T-cell (primary cell): ENCODE results near the gene C21orf91. TPM values are rescaled to one million over a fixed set of nuclear protein-coding genes. Genes with fewer than 3 reads are reported as not detected.
"Not testable (repeated sequence)": the region's sequence is repeated elsewhere in the genome, so short reads cannot be mapped to it uniquely, and the experiment has no call there.

Experiments used
- ATAC-seq, 4 experiments: fragments of 200-7000 bp in 3 of 4; fragments of 150-1000 bp in 1 of 4; cut with Tn5 transposase; replicated peaks in 1 of 4; 1 replicate in 3 of 4; 2 replicates in 1 of 4; pipeline ENCODE4 v1.10.0; 2021; ENCODE audit warnings: moderate library complexity in 3 of 4, mild to moderate bottlenecking in 2 of 4, moderate number of reproducible peaks in 1 of 4
- CTCF ChIA-PET, 2 donors: fragments of 300-600 bp; sonication (Branson Sonifier 250); formaldehyde crosslinking; loops; one replicate each; lab custom pipeline; 2022; ENCODE audit warnings: antibody characterized with exemption in 2 of 2; lab: Charles Lee
- POLR2A ChIA-PET, 2 donors: fragments of 300-600 bp; sonication (Branson Sonifier 250); formaldehyde crosslinking; loops; one replicate each; lab custom pipeline; 2022; ENCODE audit warnings: antibody characterized with exemption in 2 of 2; lab: Charles Lee
- DNase-seq, 35 experiments: peaks; one replicate each; pipeline versions ENCODE4 v3.0.0 to v3.0.0-alpha.2; 2013 to 2023
- H3K27ac ChIP-seq: one replicate; pipeline ENCODE4 v1.5.1; 2013; ENCODE audit warnings: low read length
- H3K27me3 ChIP-seq, 2 experiments: replicated peaks in 1 of 2; 1 replicate in 1 of 2; 2 replicates in 1 of 2; pipeline versions ENCODE4 v1.6.1 to v1.7.0; 2013; ENCODE audit warnings: low read length in 1 of 2, mixed read lengths in 1 of 2; ENCODE audit not compliant: control insufficient read depth in 2 of 2, insufficient read depth in 2 of 2; ENCODE audit errors: extremely low read depth in 1 of 2
- H3K36me3 ChIP-seq, 2 donors: 1 replicate in 1 of 2; 2 replicates in 1 of 2; pipeline versions ENCODE4 v1.6.1 to v1.7.0; 2013; ENCODE audit warnings: low read length in 1 of 2; ENCODE audit not compliant: control insufficient read depth in 2 of 2, insufficient read depth in 1 of 2; ENCODE audit errors: extremely low read depth in 1 of 2
- H3K4me1 ChIP-seq, 2 experiments: 1 replicate in 1 of 2; 2 replicates in 1 of 2; pipeline versions ENCODE4 v1.6.1 to v1.7.0; 2013; ENCODE audit warnings: low read length in 2 of 2, mixed read lengths in 1 of 2; ENCODE audit not compliant: insufficient read depth in 2 of 2, control insufficient read depth in 1 of 2; ENCODE audit errors: extremely low read depth in 1 of 2
- H3K4me3 ChIP-seq, 2 donors: 1 replicate in 1 of 2; 2 replicates in 1 of 2; pipeline versions ENCODE4 v1.5.1 to v1.7.0; 2013; ENCODE audit warnings: mild to moderate bottlenecking in 2 of 2, low read length in 1 of 2, moderate library complexity in 1 of 2; ENCODE audit not compliant: control insufficient read depth in 1 of 2; ENCODE audit errors: extremely low read depth in 1 of 2
- H3K9me3 ChIP-seq: 2 replicates; pipeline ENCODE4 v1.7.0; 2013
- H3K27ac Mint-ChIP-seq, 2 donors: one replicate each; pipeline ENCODE4 v1.8.0; 2020 to 2021; ENCODE audit warnings: mild to moderate bottlenecking in 2 of 2, mixed read lengths in 2 of 2
- H3K27me3 Mint-ChIP-seq, 2 donors: one replicate each; pipeline ENCODE4 v1.8.0; 2021 to 2022; ENCODE audit warnings: mixed read lengths in 2 of 2
- H3K36me3 Mint-ChIP-seq: one replicate; pipeline ENCODE4 v1.8.0; 2021; ENCODE audit warnings: mixed read lengths
- H3K4me1 Mint-ChIP-seq, 3 donors: one replicate each; pipeline ENCODE4 v1.8.0; 2020 to 2022; ENCODE audit warnings: mixed read lengths in 3 of 3, mild to moderate bottlenecking in 1 of 3
- H3K4me3 Mint-ChIP-seq, 3 donors: one replicate each; pipeline ENCODE4 v1.8.0; 2020 to 2022; ENCODE audit warnings: mild to moderate bottlenecking in 3 of 3, mixed read lengths in 3 of 3, moderate library complexity in 3 of 3
- H3K9me3 Mint-ChIP-seq, 3 donors: one replicate each; pipeline ENCODE4 v1.8.0; 2020 to 2022; ENCODE audit warnings: mixed read lengths in 3 of 3
- WGBS: methylation state at CpG from one replicate; pipeline ENCODE4 v1.1.5; 2013; ENCODE audit warnings: missing lambda C conversion rate; ENCODE audit not compliant: insufficient coverage; 5-methylcytosine and 5-hydroxymethylcytosine counted together
- total RNA-seq, 35 experiments: library from RNA in 6 of 35; stranded (reverse) in 6 of 35; fragments of 120-200 nt in 1 of 35; gene quantifications; one replicate each; pipeline versions ENCODE4 v1.2.1 to v1.2.4 and lab custom pipeline; 2013 to 2026

C21orf91 gene
- total RNA-seq, 5 donors from 2014 or later (not counting 1 experiment from before 2014, with no cell fraction given): 41.1 to 52.6 (median 48.5) TPM

- H3K9me3 ChIP-seq, H3K36me3 ChIP-seq, DNase-seq, H3K27me3 Mint-ChIP-seq, ATAC-seq, H3K36me3 Mint-ChIP-seq, H3K27me3 ChIP-seq: not testable (repeated sequence)
- Mint-ChIP-seq H3K27ac (peak overlapping the region; percentile 88 to 92), H3K4me1 (peaks cover 32 to 48% (median 43%) of the 10 kb centered on the region in 3 donors), H3K9me3 (peaks cover 13 to 23% (median 20%) of the 10 kb centered on the region in 3 donors), H3K4me3 (peak overlapping the region in 2 of 3 donors; percentile 64 to 69)
- peak overlapping the region in 1 of 2 donors; percentile 42 for H3K4me3 ChIP-seq
- WGBS: 90% methylated on average over 7 of the region's 7 CpGs
- ChIA-PET CTCF (interaction anchor here in 1 of 2 donors (1.4 to 1.7 kb wide), 2 partner anchors 43 to 45 kb away, joined by 3 to 6 read pairs; no protein-coding TSS in a partner anchor), POLR2A (interaction anchor here in 1 of 2 donors (0.6 kb wide), 1 partner anchor 96 kb away, joined by 3 read pairs; no protein-coding TSS in a partner anchor)
- peaks cover 10 to 24% of the 10 kb centered on the region in 2 experiments for H3K4me1 ChIP-seq
- peak overlapping the region; percentile 96 for H3K27ac ChIP-seq
Measured at GRCh38 chr21:17775021-17775420, 44.1 kb downstream of the C21orf91 start.

- H3K4me1 ChIP-seq: no peaks in the 10 kb centered on the region
- ChIA-PET POLR2A (interaction anchor here in 1 of 2 donors (0.6 kb wide), 2 partner anchors 11 to 50 kb away, joined by 3 read pairs; no protein-coding TSS in a partner anchor), CTCF (no interaction called here)
- peaks cover 3 to 4% (median 3%) of the 10 kb centered on the region in 3 donors for H3K4me1 Mint-ChIP-seq
- H3K4me3 Mint-ChIP-seq: no peak overlapping the region
- H3K27ac ChIP-seq: no peak overlapping the region
- 100% methylated on average over 1 of the region's 3 CpGs for WGBS
- ATAC-seq: no peak
- H3K36me3 Mint-ChIP-seq: peaks cover 6% of the 10 kb centered on the region
- no peak for DNase-seq
- no peaks in the 10 kb centered on the region for H3K27me3 ChIP-seq
- no peak overlapping the region for H3K4me3 ChIP-seq
- H3K36me3 ChIP-seq: no peaks in the 10 kb centered on the region
- H3K9me3 ChIP-seq: no peaks in the 10 kb centered on the region
- no peak overlapping the region for H3K27ac Mint-ChIP-seq
- H3K9me3 Mint-ChIP-seq: peaks cover 13 to 23% (median 19%) of the 10 kb centered on the region in 3 donors
- H3K27me3 Mint-ChIP-seq: no peaks in the 10 kb centered on the region
Measured at GRCh38 chr21:17769447-17769845, 49.7 kb downstream of the C21orf91 start.

- H3K27me3 ChIP-seq: no peaks in the 10 kb centered on the region
- H3K27me3 Mint-ChIP-seq: no peaks in the 10 kb centered on the region
- no peak overlapping the region for H3K4me3 Mint-ChIP-seq
- no peak overlapping the region for H3K4me3 ChIP-seq
- peaks cover 8 to 19% (median 14%) of the 10 kb centered on the region in 3 donors for H3K9me3 Mint-ChIP-seq
- H3K27ac ChIP-seq: no peak overlapping the region
- H3K36me3 Mint-ChIP-seq: peaks cover 4% of the 10 kb centered on the region
- ChIA-PET CTCF (no interaction called here), POLR2A (interaction anchor here in 1 of 2 donors (0.6 kb wide), 2 partner anchors 12 to 51 kb away, joined by 3 read pairs; no protein-coding TSS in a partner anchor)
- H3K4me1 ChIP-seq: no peaks in the 10 kb centered on the region
- no peak for DNase-seq
- WGBS: 100% methylated on average over 1 of the region's 3 CpGs
- no peak for ATAC-seq
- peaks cover 0 to 4% (median under 1%) of the 10 kb centered on the region in 3 donors for H3K4me1 Mint-ChIP-seq
- H3K9me3 ChIP-seq: no peaks in the 10 kb centered on the region
- H3K36me3 ChIP-seq: no peaks in the 10 kb centered on the region
- no peak overlapping the region for H3K27ac Mint-ChIP-seq
Measured at GRCh38 chr21:17768840-17769446, 50.2 kb downstream of the C21orf91 start.

- no peak for ATAC-seq
- CTCF ChIA-PET: no interaction called here
Measured at GRCh38 chr21:17765207-17765606, 53.9 kb downstream of the C21orf91 start.

GRCh38 chr21:17763288-17764037, 55.7 kb downstream of the C21orf91 start:
- Mint-ChIP-seq H3K36me3 (no peaks in the 10 kb centered on the region), H3K4me1 (no peaks in the 10 kb centered on the region), H3K4me3 (no peak overlapping the region), H3K27ac (no peak overlapping the region), H3K27me3 (no peaks in the 10 kb centered on the region), H3K9me3 (no peaks in the 10 kb centered on the region)
- no peaks in the 10 kb centered on the region for H3K4me1 ChIP-seq
- H3K36me3 ChIP-seq: no peaks in the 10 kb centered on the region
- ChIA-PET POLR2A (no interaction called here), CTCF (no interaction called here)
- no peak overlapping the region for H3K4me3 ChIP-seq
- no peaks in the 10 kb centered on the region for H3K9me3 ChIP-seq
- no peak for DNase-seq
- H3K27me3 ChIP-seq: no peaks in the 10 kb centered on the region
- no peak overlapping the region for H3K27ac ChIP-seq
- WGBS: 84% methylated on average over 6 of the region's 9 CpGs
- ATAC-seq: no peak

More at GRCh38 chr21:17765207-17765606, 53.9 kb downstream of the C21orf91 start:
- no peaks in the 10 kb centered on the region for H3K9me3 ChIP-seq
- no peaks in the 10 kb centered on the region for H3K4me1 ChIP-seq
- H3K27ac ChIP-seq: no peak overlapping the region
- 92% methylated on average over 3 of the region's 5 CpGs for WGBS
- Mint-ChIP-seq H3K36me3 (no peaks in the 10 kb centered on the region), H3K27me3 (no peaks in the 10 kb centered on the region), H3K27ac (no peak overlapping the region), H3K4me3 (no peak overlapping the region), H3K4me1 (no peaks in the 10 kb centered on the region), H3K9me3 (no peaks in the 10 kb centered on the region)
- H3K4me3 ChIP-seq: no peak overlapping the region
- H3K36me3 ChIP-seq: no peaks in the 10 kb centered on the region
- POLR2A ChIA-PET: no interaction called here
- no peaks in the 10 kb centered on the region for H3K27me3 ChIP-seq
- no peak for DNase-seq

DNA sequence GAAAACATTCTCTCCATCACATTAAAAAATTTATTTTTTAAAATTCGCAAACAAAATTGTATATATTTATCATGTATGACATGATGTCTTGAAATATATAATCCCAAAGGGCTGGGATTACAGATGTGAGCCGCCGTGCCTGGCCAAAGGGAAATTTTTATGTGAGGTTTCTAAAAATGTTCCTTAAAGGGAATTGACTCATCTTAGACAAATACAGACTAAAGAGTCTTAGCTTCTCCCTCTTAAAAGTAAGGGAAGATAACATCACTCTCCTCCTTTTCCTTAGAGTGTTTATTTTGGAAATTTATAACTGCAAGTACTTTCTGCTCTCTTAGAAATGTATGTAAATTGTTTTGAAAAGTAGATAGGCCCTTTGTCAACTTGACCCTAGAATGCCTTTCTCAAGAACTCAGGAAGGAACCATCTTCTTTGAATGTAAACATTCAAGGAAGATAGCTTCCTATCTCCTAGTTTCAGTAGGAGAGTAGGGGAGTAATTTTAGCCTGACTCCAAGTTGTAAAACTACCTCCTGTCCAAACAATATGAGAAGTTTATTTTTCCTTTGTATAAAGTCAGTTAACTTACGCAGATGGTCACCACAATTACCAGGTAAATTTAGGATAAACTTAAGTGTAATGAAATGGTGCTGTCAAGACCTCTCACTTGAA, 59.5 kb downstream of the C21orf91 start:
- ChIA-PET POLR2A (interaction anchor here in 1 of 2 donors (0.6 kb wide), 1 partner anchor 41 kb away, joined by 3 read pairs; no protein-coding TSS in a partner anchor), CTCF (no interaction called here)
- no peaks in the 10 kb centered on the region for H3K9me3 Mint-ChIP-seq
- H3K36me3 Mint-ChIP-seq: no peaks in the 10 kb centered on the region
- Histone ChIP-seq H3K36me3 (no peaks in the 10 kb centered on the region), H3K27ac (no peak overlapping the region), H3K4me3 (no peak overlapping the region), H3K4me1 (no peaks in the 10 kb centered on the region), H3K9me3 (no peaks in the 10 kb centered on the region), H3K27me3 (no peaks in the 10 kb centered on the region)
- no CpG with 5 or more reads among the region's 4 CpGs for WGBS
- H3K27ac Mint-ChIP-seq: no peak overlapping the region
- H3K27me3 Mint-ChIP-seq: no peaks in the 10 kb centered on the region
- no peak overlapping the region for H3K4me3 Mint-ChIP-seq
- DNase-seq: no peak
- ATAC-seq: no peak
- H3K4me1 Mint-ChIP-seq: no peaks in the 10 kb centered on the region
